Effector memory CD8-positive, alpha-beta T cell (primary cell): ENCODE results near the gene GCLM.
"Not testable (repeated sequence)": the region's sequence is repeated elsewhere in the genome, so short reads cannot be mapped to it uniquely, and the experiment has no call there.

Source experiments
- ATAC-seq: fragments of 150-1000 bp; cut with Tn5 transposase; replicated peaks from 2 replicates; pipeline ENCODE4 v1.10.0; 2021; ENCODE audit warnings: mild to moderate bottlenecking, moderate library complexity
- DNase-seq, 3 experiments: peaks; one replicate each; pipeline ENCODE4 v3.0.0; 2021
- H3K27ac Mint-ChIP-seq, 2 donors: one replicate each; pipeline ENCODE4 v1.8.0; 2022; ENCODE audit warnings: mild to moderate bottlenecking in 2 of 2, mixed read lengths in 2 of 2, moderate library complexity in 2 of 2
- H3K27me3 Mint-ChIP-seq, 2 donors: one replicate each; pipeline ENCODE4 v1.8.0; 2022; ENCODE audit warnings: mixed read lengths in 2 of 2
- H3K36me3 Mint-ChIP-seq: one replicate; pipeline ENCODE4 v1.8.0; 2022; ENCODE audit warnings: mild to moderate bottlenecking, moderate library complexity, mixed read lengths; ENCODE audit not compliant: insufficient read depth
- H3K4me1 Mint-ChIP-seq, 2 donors: one replicate each; pipeline ENCODE4 v1.8.0; 2022; ENCODE audit warnings: low read depth in 2 of 2, mixed read lengths in 2 of 2
- H3K4me3 Mint-ChIP-seq, 2 donors: one replicate each; pipeline ENCODE4 v1.8.0; 2022; ENCODE audit warnings: mild to moderate bottlenecking in 2 of 2, mixed read lengths in 2 of 2, moderate library complexity in 2 of 2
- H3K9me3 Mint-ChIP-seq, 2 donors: one replicate each; pipeline ENCODE4 v1.8.0; 2022; ENCODE audit warnings: mixed read lengths in 2 of 2
- total RNA-seq, 9 experiments: gene quantifications; one replicate each; lab custom pipeline; 2026; lab: John Stamatoyannopoulos, UW

Gene GCLM
- total RNA-seq = 19.5 to 116 (median 58.8) reads per million in 9 experiments

GRCh38 chr1:93909146-93910050, at the start of gene GCLM:
GCLM (minus strand) TSS chr1:93909430; CDS start chr1:93909163, 267 bp downstream.
- Mint-ChIP-seq H3K36me3 (peaks cover 15% of the 10 kb centered on the region), H3K9me3 (no peaks in the 10 kb centered on the region), H3K4me1 (peaks cover 22 to 32% of the 10 kb centered on the region in 2 donors), H3K27ac (peak within 1 kb of the TSS; percentile 88 to 92), H3K4me3 (peak within 1 kb of the TSS; percentile 84 to 89), H3K27me3 (no peaks in the 10 kb centered on the region)
- ATAC-seq (peak; percentile 90), DNase-seq (peak; percentile 89 to 91 (median 89))

- Mint-ChIP-seq H3K9me3 (peaks cover 14 to 31% of the 10 kb centered on the region in 2 donors), H3K4me3 (no peak overlapping the region), H3K27ac (no peak overlapping the region), H3K36me3 (no peaks in the 10 kb centered on the region), H3K27me3 (peaks cover 5 to 12% of the 10 kb centered on the region in 2 donors), H3K4me1 (no peaks in the 10 kb centered on the region)
- DNase-seq (no peak), ATAC-seq (no peak)
These were observed 49.5 kb upstream of the GCLM start for GRCh38 chr1:93958726-93959100.

GRCh38 chr1:93958032-93958725, 48.9 kb upstream of the GCLM start:
- H3K27ac Mint-ChIP-seq = no peak overlapping the region
- H3K9me3 Mint-ChIP-seq = peaks cover 14 to 31% of the 10 kb centered on the region in 2 donors
- no peak for ATAC-seq

GRCh38 chr1:93955765-93956164, 46.5 kb upstream of the GCLM start:
- no peak for DNase-seq
- no peak for ATAC-seq
- Mint-ChIP-seq H3K9me3 (peaks cover 14 to 43% of the 10 kb centered on the region in 2 donors), H3K27me3 (peaks cover 0 to 5% of the 10 kb centered on the region in 2 donors), H3K36me3 (no peaks in the 10 kb centered on the region), H3K27ac (no peak overlapping the region), H3K4me3 (no peak overlapping the region), H3K4me1 (no peaks in the 10 kb centered on the region)

More at GRCh38 chr1:93958032-93958725, 48.9 kb upstream of the GCLM start:
- no peak for DNase-seq
- no peaks in the 10 kb centered on the region for H3K36me3 Mint-ChIP-seq
- H3K4me1 Mint-ChIP-seq = no peaks in the 10 kb centered on the region
- H3K4me3 Mint-ChIP-seq = no peak overlapping the region
- peaks cover 5 to 8% of the 10 kb centered on the region in 2 donors for H3K27me3 Mint-ChIP-seq

- Mint-ChIP-seq H3K27me3 (peaks cover 9 to 24% of the 10 kb centered on the region in 2 donors), H3K9me3 (peaks cover 0 to 17% of the 10 kb centered on the region in 2 donors)
- not testable (repeated sequence) for ATAC-seq, H3K4me3 Mint-ChIP-seq, H3K4me1 Mint-ChIP-seq, DNase-seq, H3K27ac Mint-ChIP-seq, H3K36me3 Mint-ChIP-seq
These were observed 37.9 kb upstream of the GCLM start for GRCh38 chr1:93947002-93947686.

- H3K36me3 Mint-ChIP-seq = no peaks in the 10 kb centered on the region
- peaks cover 0 to 7% of the 10 kb centered on the region in 2 donors for H3K27me3 Mint-ChIP-seq
- no peak for ATAC-seq
- DNase-seq = no peak
- no peak overlapping the region for H3K4me3 Mint-ChIP-seq
- no peaks in the 10 kb centered on the region for H3K4me1 Mint-ChIP-seq
- H3K27ac Mint-ChIP-seq = no peak overlapping the region
- peaks cover 0 to 3% of the 10 kb centered on the region in 2 donors for H3K9me3 Mint-ChIP-seq
These were observed 29.4 kb upstream of the GCLM start for GRCh38 chr1:93938461-93939145.

- no peak for ATAC-seq
- no peak for DNase-seq
- no peak overlapping the region for H3K4me3 Mint-ChIP-seq
- peaks cover 0 to 7% of the 10 kb centered on the region in 2 donors for H3K27me3 Mint-ChIP-seq
- no peaks in the 10 kb centered on the region for H3K36me3 Mint-ChIP-seq
- peaks cover 0 to 3% of the 10 kb centered on the region in 2 donors for H3K9me3 Mint-ChIP-seq
- no peak overlapping the region for H3K27ac Mint-ChIP-seq
- H3K4me1 Mint-ChIP-seq = no peaks in the 10 kb centered on the region
These were observed 28.8 kb upstream of the GCLM start for GRCh38 chr1:93937997-93938396.

- no peaks in the 10 kb centered on the region for H3K36me3 Mint-ChIP-seq
- peaks cover 6 to 13% of the 10 kb centered on the region in 2 donors for H3K9me3 Mint-ChIP-seq
- ATAC-seq = no peak
- no peak for DNase-seq
- no peak overlapping the region for H3K4me3 Mint-ChIP-seq
- H3K27me3 Mint-ChIP-seq = peaks cover 0 to 24% of the 10 kb centered on the region in 2 donors
- no peaks in the 10 kb centered on the region for H3K4me1 Mint-ChIP-seq
- no peak overlapping the region for H3K27ac Mint-ChIP-seq
These were observed 16.0 kb upstream of the GCLM start for GRCh38 chr1:93925206-93925605.

GRCh38 chr1:93919780-93920179, 10.6 kb upstream of the GCLM start:
- H3K4me3 Mint-ChIP-seq = no peak overlapping the region
- DNase-seq (no peak), ATAC-seq (no peak)
- no peaks in the 10 kb centered on the region for H3K36me3 Mint-ChIP-seq
- H3K27ac Mint-ChIP-seq = no peak overlapping the region
- peaks cover 0 to 7% of the 10 kb centered on the region in 2 donors for H3K27me3 Mint-ChIP-seq
- H3K9me3 Mint-ChIP-seq = no peaks in the 10 kb centered on the region
- H3K4me1 Mint-ChIP-seq = peaks cover 0 to 2% of the 10 kb centered on the region in 2 donors

GRCh38 chr1:93917302-93917701, 8.1 kb upstream of the GCLM start:
- Mint-ChIP-seq H3K36me3 (no peaks in the 10 kb centered on the region), H3K4me1 (peaks cover 0 to 2% of the 10 kb centered on the region in 2 donors), H3K9me3 (no peaks in the 10 kb centered on the region), H3K27me3 (no peaks in the 10 kb centered on the region), H3K4me3 (no peak overlapping the region), H3K27ac (no peak overlapping the region)
- DNase-seq (no peak), ATAC-seq (no peak)

GRCh38 chr1:93910880-93911279, 1.6 kb upstream of the GCLM start:
- not testable (repeated sequence) for ATAC-seq, DNase-seq, H3K27ac Mint-ChIP-seq, H3K27me3 Mint-ChIP-seq, H3K4me3 Mint-ChIP-seq, H3K9me3 Mint-ChIP-seq
- Mint-ChIP-seq H3K4me1 (peaks cover 22 to 28% of the 10 kb centered on the region in 2 donors), H3K36me3 (peaks cover 15% of the 10 kb centered on the region)

- H3K4me1 Mint-ChIP-seq = peaks cover 22 to 31% of the 10 kb centered on the region in 2 donors
- DNase-seq (no peak), ATAC-seq (no peak)
- peak overlapping the region; percentile 84 to 89 for H3K4me3 Mint-ChIP-seq
- peak overlapping the region in 1 of 2 donors; percentile 92 for H3K27ac Mint-ChIP-seq
- no peaks in the 10 kb centered on the region for H3K27me3 Mint-ChIP-seq
- peaks cover 15% of the 10 kb centered on the region for H3K36me3 Mint-ChIP-seq
- H3K9me3 Mint-ChIP-seq = no peaks in the 10 kb centered on the region
These were observed 1.1 kb upstream of the GCLM start for GRCh38 chr1:93910305-93910704.
